NCI-H2081 treated with DMSO at 0.1 percent for 48 hours (cell line): ENCODE results near the gene ZNF207.
"Not testable (repeated sequence)": the region's sequence is repeated elsewhere in the genome, so short reads cannot be mapped to it uniquely, and the experiment has no call there.

Source experiments
- DNase-seq: peaks from one replicate; lab custom pipeline; 2025; lab: John Stamatoyannopoulos, UW

ZNF207 gene

GRCh38 chr17:32335046-32335445 lies 14.9 kb upstream of the ZNF207 start:
- no peak for DNase-seq

GRCh38 chr17:32335687-32336086 lies 14.3 kb upstream of the ZNF207 start:
- DNase-seq, result no peak

GRCh38 chr17:32341141-32341856 lies 8.7 kb upstream of the ZNF207 start:
- no peak for DNase-seq

- no peak for DNase-seq
Measured at GRCh38 chr17:32341857-32342602, 7.9 kb upstream of the ZNF207 start, which contains the start of gene C17orf75. TSS of gene C17orf75 (minus strand) at chr17:32342173. CDS start at chr17:32342139, 34 bp downstream.

- no peak for DNase-seq
Measured at GRCh38 chr17:32342603-32343325, 7.2 kb upstream of the ZNF207 start.

GRCh38 chr17:32345951-32346600 lies 3.9 kb upstream of the ZNF207 start:
- no peak for DNase-seq

GRCh38 chr17:32348483-32348800 lies 1.5 kb upstream of the ZNF207 start:
- no peak for DNase-seq

GRCh38 chr17:32349503-32349853 lies 479 bp upstream of the ZNF207 start:
- DNase-seq, result no peak

- no peak for DNase-seq
Measured at GRCh38 chr17:32350666-32351418, 885 bp downstream of the ZNF207 start.

- not testable (repeated sequence) for DNase-seq
Measured at GRCh38 chr17:32352734-32353133, 2.8 kb downstream of the ZNF207 start.

- no peak for DNase-seq
Measured at GRCh38 chr17:32355649-32356377, 5.9 kb downstream of the ZNF207 start.

GRCh38 chr17:32356378-32356743 lies 6.4 kb downstream of the ZNF207 start:
- DNase-seq, result no peak

- no peak for DNase-seq
Measured at GRCh38 chr17:32356750-32357149, 6.8 kb downstream of the ZNF207 start.

- no peak for DNase-seq
Measured at GRCh38 chr17:32357615-32358014, 7.7 kb downstream of the ZNF207 start.

- DNase-seq, result no peak
Measured at GRCh38 chr17:32361270-32361669, 11.3 kb downstream of the ZNF207 start.

GRCh38 chr17:32370426-32370825 lies 20.5 kb downstream of the ZNF207 start:
- no peak for DNase-seq

- DNase-seq, result no peak
Measured at GRCh38 chr17:32382526-32383223, 32.7 kb downstream of the ZNF207 start.

- no peak for DNase-seq
Measured at GRCh38 chr17:32383926-32384434, 34.0 kb downstream of the ZNF207 start.

GRCh38 chr17:32385121-32385520 lies 35.2 kb downstream of the ZNF207 start:
- no peak for DNase-seq

GRCh38 chr17:32385971-32386370 lies 36.0 kb downstream of the ZNF207 start:
- DNase-seq, result no peak
